T-helper 9 cell (primary cell): Measurements from ENCODE around the gene PDK2.

Source experiments
- DNase-seq: peaks from one replicate; pipeline ENCODE4 v3.0.0-alpha.2; 2020

Gene PDK2

DNA sequence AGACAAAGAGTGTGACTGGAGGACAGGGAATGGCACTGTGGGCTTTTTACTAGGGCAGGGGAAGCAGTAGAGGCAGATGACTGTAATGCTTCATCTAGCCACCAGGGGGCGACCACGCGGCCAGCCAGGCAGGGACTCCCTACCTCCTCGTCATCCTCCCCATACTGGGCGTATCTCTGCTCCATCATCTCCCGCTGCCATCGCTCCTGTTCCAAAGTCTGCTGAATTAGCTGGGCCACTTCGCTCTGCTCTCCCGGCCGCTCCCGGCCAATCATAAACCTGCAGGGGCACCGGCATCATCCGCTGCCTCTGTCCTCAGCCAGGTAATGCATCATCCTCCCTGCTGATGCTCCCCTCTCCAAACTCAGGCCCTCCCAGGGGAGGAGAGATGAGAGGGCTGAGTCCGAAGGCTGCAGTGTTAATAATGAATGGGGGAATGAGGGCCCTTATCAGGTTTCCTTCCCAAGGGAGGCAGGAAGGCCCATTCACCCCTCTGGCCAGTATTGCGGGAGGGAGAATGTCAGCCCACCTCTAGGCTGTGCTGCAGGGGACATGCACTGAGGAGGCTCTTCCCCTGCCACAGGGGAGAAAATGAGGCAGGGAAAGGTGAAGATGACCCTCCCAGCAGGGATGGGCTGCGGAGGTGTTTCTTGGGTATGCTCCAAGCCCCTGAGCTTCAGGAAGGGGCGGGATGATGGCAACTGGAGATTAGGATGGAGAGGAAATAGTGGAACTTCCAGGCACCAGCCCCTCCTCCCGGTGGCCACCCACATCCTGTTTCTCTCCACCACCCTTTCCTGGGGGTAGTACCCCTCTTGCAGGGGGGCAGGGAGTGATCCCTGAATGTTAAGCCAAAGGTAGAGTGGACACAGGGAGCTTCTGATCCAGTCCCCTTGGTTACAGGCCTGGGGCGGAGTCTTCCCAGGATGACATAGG lies 45.1 kb downstream of the PDK2 start:
- DNase-seq, result peak; percentile 79

DNA sequence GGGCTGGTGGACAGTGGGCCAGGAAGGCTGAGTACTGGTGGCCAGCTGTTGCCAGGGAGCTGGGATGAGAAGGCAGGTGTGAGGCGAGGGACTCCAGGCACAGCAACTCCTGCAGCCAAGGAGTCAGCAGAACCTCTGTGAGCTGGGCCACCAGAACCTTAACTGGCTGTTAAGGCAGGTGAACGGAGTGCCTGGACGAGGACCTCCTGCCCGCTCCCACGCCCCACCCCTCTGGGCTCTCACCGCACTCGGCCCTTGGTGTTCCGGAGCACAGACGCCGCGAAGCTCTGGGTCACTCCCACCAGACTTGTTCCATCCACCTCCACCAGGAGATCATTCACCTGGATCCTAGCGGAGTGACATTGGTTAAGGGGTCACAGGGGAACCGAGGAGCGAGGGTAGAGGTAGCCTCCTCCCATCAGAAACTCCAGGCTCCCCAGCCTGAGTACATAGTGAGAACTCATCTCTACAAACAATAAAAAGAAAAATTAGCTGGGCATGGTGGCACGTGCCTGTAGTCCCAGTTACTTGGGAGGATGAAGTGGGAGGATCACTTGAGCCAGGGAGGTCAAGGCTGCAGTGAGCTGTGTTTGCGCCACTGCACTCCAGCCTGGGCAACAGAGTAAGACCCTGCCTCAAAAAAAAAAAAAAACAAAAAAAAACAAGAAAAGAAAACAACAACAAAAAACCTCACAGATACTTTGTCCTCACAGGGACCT lies 46.0 kb downstream of the PDK2 start:
- no peak for DNase-seq

DNA sequence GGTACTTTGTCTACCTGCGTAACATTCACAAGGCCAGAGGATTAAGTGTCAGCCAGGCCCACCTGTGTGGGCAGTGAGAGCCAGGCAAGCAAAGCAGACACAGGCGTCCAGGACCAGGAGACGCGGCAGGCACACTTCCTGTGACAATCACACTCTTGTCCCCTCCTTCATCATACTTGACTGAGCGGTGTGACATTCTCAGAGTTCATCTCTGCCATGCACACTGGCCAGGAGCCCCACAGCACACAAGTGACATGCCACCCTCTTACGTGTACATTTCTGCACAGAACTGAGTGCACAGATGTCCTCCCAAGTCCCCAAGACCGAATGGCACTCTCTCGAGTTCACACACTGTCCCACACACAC lies 46.6 kb downstream of the PDK2 start:
- DNase-seq, result no peak

DNA sequence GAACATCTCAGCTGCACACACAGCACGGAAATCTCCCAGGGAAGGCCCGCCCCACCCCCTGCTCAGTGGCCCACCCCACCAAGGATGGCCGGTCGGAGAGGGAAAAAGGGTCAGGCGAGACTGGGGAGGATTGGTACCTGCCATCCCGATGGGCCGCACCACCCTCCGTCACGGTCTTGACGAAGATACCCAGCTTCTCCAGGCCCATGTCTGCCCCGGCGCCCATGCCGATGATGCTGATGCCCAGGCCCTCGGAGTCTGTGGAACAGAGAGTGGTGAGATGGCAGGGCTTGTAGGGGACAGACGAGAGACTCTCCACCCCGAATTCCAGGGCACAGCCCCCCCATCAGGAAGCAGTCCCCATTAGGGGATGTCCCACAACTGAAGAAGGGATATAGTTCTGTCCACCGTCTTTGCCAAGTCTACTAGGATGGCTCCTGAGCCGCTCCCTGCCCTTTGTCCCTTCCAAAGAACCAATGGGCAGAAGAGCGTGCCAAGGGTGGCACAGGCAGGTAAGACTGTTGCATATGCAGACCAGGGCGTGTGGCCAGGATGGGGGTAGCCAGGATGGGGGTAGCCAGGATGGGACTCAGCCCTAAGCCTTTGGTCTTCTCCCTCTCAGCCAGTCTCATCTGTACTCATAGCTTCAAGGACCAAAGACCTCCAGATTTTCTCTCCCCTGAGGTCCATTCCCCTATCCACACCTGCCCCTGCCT lies 48.5 kb downstream of the PDK2 start:
- DNase-seq, result no peak

DNA sequence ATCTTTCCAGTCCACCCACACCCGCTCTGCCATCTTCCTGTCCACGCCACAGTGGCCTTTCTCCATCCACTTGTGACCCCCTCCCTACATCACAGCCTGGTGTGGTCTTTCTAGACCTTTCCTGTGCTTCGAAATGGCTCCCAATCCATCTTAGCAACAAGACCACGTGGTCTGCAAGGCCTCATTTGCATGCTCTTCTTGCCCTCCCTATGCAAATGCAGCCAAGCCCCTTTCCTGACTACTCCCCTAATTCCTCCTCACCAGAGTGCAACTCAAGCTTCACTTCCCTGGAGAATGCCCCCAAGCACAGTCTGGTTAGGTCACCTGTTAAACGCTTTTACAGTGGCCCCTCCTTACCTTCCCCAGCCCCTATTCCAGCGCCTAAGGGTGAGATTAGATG lies 49.2 kb downstream of the PDK2 start:
- DNase-seq, result no peak

DNA sequence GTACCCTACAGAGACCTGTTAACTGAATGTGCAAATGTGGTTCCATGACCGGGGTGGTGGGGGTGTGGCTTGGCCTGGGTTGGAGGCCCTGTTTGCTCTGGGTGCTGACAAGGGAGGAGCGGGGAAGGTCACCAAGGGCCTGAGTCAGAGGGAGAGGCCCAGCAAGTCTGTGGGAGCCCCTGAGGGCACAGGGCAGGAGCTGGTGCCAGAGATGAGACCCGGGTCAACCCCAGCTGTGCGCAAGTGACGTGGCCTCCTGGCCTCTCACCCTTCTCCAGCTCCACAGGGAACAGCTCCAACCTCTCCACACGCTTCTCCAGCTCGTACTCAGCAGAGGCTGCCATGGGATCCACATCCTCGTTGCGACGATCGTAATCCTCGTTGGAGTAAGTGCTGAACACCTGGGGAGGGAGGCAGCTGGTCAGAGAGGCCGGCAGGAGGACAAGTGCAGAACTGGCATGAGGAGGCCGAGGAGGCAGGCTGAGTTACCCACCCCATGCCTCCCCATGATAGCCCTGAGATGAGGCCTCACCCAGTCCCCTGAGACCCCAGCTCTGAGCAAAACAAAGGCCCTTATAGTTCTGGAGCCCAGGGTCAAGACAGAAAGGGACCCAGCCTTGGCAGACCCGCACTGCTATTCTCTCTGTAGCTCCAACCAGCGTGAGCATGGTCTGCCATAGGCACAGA lies 49.8 kb downstream of the PDK2 start:
- DNase-seq, result no peak

DNA sequence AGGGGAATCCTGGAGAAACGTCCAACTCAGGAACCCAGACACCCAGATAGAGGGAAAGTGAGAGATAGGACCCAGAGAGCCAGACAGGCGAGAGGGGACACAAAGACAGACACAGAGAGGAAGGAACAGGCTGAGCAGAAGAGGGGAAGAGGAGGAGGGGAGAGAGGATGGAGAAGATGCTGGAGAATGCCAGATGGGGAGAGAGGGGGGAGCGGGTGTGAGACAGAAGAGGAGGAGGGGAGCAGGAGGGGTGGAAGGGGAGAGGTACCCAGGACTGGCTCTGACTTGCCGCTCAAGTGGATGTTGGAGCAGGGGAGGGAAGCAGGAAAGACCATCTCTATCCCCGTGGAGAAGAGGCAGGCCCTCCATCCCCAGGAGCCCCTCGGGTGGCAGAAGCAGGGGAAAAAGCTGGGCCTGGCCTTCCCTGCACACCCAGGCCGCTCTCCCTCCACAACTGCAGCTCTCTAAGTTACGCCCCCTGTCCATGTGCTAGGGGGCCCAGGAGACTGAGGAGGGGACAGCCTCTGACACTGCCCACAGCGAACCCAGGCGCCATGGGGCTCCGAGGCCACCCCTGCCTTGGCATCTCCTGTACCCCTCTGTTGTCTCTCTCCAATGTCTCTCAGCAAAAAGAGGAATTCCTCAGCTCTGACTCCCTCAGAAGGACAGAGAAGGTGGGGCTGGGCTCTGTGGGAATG lies 50.5 kb downstream of the PDK2 start:
- no peak for DNase-seq

DNA sequence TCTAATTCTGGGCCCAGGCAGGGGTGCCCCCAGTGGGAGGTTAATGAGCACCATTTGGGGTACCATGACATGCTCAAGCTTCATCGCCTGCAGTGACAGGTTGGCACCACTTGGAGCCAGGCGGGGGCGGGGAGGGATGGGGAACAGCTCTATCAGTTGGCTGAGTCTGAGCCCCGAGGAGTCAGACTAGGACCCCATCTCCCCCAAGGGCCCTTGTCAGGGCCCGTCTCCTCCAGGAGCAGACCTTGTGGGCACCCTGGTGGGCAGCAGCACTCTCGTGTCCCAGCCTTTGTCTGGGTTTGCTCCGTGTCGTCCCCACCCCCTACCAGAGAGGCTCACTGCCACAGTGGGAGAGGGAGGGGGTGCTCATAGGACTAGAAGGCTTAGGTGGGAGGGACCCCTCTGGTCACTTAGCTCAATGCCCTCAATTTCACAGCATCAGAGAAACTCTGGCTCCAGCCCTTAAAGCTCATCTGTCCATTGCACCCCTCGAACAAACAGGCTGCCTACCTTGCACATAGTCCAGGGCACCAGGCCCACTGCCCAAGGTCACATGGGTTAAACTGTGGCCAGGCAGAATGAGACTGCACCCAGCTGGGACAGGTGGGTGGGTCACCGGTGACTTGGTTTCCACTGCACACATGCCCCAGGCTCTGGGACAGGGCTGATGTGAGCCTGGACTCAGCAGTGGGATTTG lies 51.2 kb downstream of the PDK2 start:
- peak; percentile 34 for DNase-seq

DNA sequence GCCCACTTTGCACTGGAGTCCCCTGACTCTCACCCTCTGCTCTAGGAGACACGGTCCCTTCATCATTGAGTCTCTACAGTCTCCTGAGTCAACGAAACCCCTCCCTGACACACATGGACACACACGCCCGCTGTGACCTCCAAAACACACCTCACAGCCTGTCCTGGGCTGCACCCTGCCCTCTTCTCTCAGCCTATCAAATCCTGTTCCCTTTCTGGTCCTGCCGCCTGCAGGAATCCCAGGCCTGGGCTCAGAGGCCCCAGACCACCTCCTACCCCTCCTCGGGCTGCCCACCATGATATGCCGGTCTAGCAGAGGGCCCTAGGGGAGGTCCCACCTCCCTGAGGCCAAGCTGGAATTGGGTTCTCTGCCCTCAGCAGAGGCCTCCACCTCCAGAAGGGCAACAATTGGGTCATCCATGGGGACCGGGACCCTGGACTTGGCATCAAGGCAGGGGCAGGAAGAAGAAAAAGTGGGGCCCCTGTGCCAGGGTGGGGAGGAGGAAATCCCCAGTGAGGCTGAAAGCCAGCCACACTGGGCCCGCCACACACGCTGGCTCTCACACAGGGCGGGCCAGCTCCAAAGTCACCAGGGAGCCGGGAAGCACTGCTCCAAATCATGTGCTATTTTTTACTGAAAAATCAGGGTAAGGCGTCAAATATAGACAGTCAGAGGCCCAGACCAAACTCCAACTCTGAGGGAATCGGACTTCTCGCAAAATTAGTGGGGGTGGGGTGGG lies 51.9 kb downstream of the PDK2 start:
- peak; percentile 22 for DNase-seq

DNA sequence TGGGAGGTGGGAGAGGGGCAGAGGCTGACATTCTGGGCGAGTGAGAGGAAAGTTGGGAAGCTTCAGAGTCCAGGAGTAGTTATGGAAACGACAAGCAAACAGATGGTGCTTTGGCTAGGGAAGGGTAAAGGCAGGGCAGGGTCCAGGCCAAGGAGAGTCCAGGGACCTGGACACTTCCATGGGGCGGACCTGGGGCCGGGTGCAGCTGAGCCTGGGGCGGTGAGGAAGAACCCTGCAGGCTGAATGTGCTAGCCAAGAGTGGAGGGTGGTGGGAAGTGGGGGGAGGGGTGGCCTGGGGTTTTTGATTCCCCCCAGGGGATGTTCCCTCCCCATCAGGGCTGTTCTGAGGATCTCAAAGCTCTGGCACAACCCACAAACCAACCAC lies 52.7 kb downstream of the PDK2 start:
- no peak for DNase-seq

DNA sequence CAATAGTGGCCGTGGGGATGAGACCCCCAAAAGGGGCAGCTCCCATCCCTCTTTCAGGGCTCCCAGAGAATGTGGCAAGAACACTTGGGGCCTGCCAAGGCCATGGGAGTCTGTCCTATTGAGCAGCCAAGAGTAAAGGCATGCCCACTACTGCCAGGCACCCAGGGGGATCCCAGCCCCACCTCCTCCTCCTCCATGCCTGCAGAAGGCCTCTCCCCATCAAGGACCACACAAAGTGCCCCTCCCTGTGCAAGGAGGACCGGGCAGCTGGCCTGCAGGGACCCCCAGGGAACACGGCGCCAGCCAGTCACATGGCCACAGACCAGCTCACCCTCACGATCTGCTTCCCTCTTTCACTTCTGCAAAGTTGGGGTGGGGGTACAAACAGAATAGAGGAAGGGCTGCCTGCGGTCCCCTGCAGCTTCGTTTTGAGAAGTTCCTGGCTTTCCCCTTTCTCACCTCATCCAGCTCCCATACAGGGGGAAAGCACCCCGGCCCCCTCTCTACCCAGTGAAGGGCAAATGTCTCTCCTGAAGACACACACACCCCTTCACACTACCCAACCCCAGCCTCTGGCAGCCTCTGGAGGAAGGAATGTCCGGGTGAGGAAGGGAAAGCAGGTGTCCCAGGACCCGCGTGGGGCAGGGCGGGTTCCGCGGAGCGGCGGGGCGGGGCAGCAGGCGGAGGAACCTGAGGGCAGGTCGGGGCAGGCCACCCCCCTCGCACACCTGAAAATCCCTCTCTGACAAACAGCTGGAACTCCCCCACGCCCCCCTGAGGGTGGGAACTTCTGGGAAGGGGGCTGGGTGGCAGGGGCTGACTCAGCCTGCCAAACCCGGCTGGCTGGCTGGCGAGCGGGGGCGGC lies 53.3 kb downstream of the PDK2 start:
- peak; percentile 65 for DNase-seq

DNA sequence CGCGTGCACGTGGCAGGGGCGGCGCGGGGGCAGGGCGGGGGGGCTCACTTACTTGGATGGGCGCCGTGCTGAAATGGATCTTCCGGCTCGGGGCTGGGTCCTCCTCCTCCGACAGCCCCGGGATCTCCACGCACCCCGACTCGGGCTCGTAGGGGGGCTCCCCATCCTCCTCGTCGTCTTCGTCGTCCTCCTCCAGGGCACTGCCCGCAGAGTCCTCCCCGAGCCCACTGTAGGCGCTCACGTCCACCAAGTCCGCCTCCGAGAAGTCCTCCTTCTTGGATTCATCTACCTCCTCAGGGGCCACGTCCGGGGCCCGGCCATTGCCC lies 53.9 kb downstream of the PDK2 start:
- DNase-seq, result no peak

DNA sequence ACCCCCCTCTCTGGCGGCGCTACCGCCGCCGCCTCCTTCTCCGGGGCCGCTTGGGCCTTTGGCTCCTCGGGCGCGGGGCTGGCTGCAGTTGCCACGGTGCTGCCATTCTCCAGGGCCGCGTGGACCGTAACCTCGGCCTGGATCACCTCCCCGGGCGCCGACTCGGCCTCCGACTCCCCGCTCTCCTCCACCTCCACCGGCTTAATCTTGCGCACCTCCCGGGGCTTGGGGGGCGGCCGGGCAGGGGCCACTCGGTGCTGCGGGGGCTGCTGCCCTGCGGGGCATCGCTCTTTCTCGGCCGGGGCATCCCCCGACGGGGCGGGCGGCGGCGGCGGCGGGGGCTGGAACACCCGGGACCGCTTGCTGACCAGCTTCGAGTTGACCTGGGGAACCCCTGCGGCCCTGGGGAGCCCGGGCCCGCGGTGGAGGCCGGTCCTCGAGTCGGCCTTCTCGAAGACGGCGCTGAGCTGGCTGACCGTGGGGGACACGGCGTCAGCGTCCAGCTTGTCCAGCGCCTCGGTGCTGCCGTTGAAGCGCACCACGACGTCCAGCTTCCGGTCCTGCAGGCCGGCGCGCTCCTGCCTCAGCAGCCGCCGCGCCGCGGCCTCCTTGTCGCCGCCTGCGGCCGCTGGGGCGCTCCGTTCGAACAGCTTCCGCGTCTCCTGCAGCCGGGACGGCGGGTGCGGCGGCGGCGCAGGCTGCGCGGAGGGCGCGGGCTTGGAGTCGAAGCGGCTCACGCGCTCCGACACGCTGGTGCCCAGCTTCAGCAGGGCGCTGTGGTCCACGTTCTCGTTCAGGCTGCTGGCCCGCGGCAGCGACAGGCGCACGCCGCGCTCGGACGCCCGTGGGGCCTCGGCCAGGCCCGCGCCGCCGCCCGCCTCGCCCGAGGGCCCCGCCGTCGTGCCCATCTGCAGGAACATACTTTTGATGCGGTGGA lies 54.5 kb downstream of the PDK2 start:
- peak; percentile 52 for DNase-seq

DNA sequence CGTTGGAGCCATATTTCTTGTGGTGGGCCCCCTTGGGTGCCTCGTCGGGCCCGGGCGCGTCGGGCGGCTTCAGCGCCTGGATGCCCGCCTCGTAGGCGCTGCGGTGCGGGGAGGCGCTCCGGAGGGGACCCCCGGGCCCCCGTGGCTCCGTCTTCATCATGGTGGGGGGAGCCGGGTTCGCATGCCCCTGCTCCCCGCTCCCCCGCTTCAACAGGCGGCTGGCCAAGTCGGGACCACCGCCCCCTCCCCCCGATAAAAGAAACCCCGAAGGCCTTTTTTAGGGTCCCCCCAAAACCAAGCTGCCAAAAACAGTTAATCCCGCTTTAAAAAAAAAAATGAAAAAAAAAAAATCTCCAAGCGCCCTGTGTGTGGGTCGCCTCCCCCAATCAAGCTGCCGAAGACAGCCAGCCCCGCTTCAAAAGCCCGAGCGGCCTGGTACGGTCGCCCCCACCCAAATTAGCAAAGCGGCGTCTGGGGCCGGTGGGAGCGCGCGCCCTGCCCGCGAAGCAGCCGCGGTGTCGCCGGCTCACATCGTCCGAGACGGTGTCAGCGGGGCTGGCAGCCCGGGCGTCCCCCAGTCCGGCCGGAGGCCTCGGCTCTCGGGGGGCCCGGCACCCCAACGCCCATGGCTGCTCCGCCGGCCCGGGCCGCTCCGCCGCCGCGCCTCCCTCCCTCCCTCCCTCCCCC lies 55.3 kb downstream of the PDK2 start, which contains the start of gene PPP1R9B:
TSS of gene PPP1R9B (minus strand) at position 324 of the 687 bp plus-strand sequence. CDS start at position 160, 164 bp downstream.
- DNase-seq, result peak; percentile 23

DNA sequence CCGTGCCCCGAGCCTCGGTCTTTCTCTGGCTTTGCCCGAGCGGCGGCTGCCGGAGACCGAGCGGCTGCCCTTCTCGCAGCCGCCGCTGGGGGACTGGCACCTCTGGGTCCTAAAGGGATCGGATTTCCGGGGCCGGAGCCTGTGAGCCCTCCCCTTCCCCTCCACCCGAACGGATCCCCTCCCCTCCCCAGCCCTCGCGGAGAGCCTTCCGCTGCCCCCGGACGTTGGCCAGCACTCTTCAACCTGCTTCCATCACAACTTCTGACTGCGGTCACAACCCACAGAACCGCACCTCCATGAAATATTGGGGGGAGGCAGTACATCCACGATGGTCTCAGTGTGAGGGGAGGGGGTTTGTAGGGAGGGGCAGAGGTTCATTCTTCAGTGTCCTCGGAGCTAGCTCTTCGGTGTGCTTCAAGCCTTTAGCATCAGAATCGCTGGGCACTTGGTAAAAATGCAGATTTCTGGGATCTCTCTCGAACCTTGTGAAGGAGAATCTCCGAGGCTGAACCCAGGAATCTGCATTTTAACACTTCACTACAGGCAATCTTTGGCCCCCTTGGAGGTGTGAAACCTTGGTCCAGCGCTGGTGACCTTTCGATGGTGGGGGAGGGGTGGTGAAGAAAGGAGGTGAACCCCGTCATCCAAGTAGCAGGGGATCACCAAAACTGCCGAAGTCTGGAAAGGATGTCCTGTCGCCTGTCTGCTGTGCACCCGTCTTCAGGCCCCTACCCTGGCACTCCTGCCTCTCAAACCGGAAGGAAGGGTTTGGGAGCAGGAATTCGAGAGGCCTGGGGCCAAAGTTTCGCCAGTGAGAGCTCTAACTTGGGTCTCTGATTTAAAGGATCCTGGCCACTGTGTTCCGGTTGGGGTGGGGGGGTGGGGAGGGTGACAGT lies 56.1 kb downstream of the PDK2 start:
- peak; percentile 79 for DNase-seq

DNA sequence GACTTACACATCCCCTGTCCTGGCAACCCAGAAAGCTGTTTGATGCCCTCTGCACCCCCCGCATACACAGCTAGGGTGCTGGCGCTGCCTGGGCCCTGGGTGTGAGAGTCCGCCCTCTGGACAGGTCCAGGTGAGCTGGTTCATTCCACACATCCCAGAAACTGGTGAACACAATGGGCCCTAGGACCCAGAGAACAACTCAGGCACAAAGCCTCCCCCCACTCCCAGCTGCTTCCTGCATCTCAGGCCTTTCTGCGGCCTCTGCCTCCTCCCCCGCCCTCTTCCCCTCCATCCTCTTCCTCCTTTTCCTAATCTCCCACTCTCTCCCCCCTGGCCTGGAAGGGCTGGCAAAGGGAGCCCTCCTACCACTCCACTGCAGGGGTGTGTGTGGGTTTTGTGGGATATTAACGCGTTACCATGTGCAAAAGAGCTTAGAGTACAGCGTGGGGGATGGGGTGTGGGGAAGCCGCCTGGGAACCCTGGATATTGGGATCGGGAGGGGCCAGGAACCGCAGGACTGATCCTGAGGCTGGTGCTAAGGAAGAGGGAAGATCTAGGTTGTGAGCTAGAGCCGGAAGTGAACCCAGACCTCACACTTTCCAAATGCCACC lies 56.9 kb downstream of the PDK2 start:
- peak; percentile 21 for DNase-seq

DNA sequence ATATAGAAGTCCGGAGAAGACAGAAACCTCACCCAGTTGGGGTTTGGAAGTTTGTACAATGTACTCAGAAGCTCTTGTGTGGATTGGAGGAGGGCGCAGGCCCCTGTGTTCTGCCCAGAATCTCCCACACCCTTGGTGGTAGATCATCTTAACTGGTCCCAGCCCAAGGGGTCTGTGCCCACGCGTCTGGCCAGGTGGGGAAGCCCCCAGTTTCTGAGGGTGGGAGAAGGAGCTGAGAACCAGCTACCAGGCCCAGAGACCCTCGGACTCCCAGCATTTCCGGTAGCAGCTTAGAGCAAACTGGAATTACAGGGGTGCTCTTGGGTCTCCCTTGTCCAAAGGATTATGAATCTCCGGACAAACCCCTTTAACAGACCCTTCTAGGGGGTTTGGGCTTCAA lies 57.6 kb downstream of the PDK2 start:
- no peak for DNase-seq
